H9 (cell line): Measurements from ENCODE around the gene C19orf47. TPM values are rescaled to one million over a fixed set of nuclear protein-coding genes. Genes with fewer than 3 reads are reported as not detected.

Source experiments
- DNase-seq: peaks from one replicate; pipeline ENCODE4 v3.0.0-alpha.2; 2017
- H2AFZ ChIP-seq: one replicate; pipeline ENCODE4 v1.6.1; 2013; ENCODE audit warnings: mild to moderate bottlenecking, low read length, control low read depth, moderate library complexity
- H2AK5ac ChIP-seq: 2 replicates; pipeline ENCODE4 v1.6.1; 2013; ENCODE audit warnings: low read length, control low read depth, mixed read lengths; ENCODE audit not compliant: insufficient read length
- H2BK120ac ChIP-seq: one replicate; pipeline ENCODE4 v1.6.1; 2013; ENCODE audit warnings: low read depth, mild to moderate bottlenecking, low read length, control low read depth, inconsistent platforms; ENCODE audit not compliant: poor library complexity, severe bottlenecking
- H2BK12ac ChIP-seq: 2 replicates; pipeline ENCODE4 v1.6.1; 2013; ENCODE audit warnings: low read length, control low read depth, mixed read lengths, low read depth; ENCODE audit not compliant: insufficient read length
- H2BK15ac ChIP-seq: 2 replicates; pipeline ENCODE4 v1.6.1; 2013; ENCODE audit warnings: low read depth, low read length, control low read depth
- H2BK20ac ChIP-seq: one replicate; pipeline ENCODE4 v1.6.1; 2013; ENCODE audit warnings: low read depth, mild to moderate bottlenecking, low read length, control low read depth, inconsistent platforms; ENCODE audit not compliant: poor library complexity, severe bottlenecking
- H2BK5ac ChIP-seq: 2 replicates; pipeline ENCODE4 v1.6.1; 2013; ENCODE audit warnings: low read length, control low read depth, mixed read lengths; ENCODE audit not compliant: insufficient read length
- H3K14ac ChIP-seq: 2 replicates; pipeline ENCODE4 v1.6.1; 2013; ENCODE audit warnings: low read length, control low read depth; ENCODE audit not compliant: insufficient read depth
- H3K18ac ChIP-seq: 2 replicates; pipeline ENCODE4 v1.6.1; 2013; ENCODE audit warnings: low read depth, mild to moderate bottlenecking, mixed read lengths, low read length, control low read depth; ENCODE audit not compliant: insufficient read length
- H3K23ac ChIP-seq: 2 replicates; pipeline ENCODE4 v1.6.1; 2013; ENCODE audit warnings: low read length, control low read depth, mixed read lengths, low read depth; ENCODE audit not compliant: insufficient read length
- H3K23me2 ChIP-seq: 2 replicates; pipeline ENCODE4 v1.6.1; 2013; ENCODE audit warnings: low read depth, mild to moderate bottlenecking, mixed read lengths, low read length, control low read depth; ENCODE audit not compliant: insufficient read length, poor library complexity, severe bottlenecking
- H3K27ac ChIP-seq: 2 replicates; pipeline ENCODE4 v1.5.1; 2013; ENCODE audit warnings: low read length, control low read depth, mixed read lengths, low read depth; ENCODE audit not compliant: insufficient read length
- H3K27me3 ChIP-seq: 2 replicates; pipeline ENCODE4 v1.6.1; 2013; ENCODE audit warnings: low read length, control low read depth, inconsistent platforms; ENCODE audit not compliant: insufficient read depth
- H3K4ac ChIP-seq: 2 replicates; pipeline ENCODE4 v1.6.1; 2013; ENCODE audit warnings: low read depth, mild to moderate bottlenecking, control low read depth, inconsistent platforms, low read length, moderate library complexity
- H3K4me1 ChIP-seq: 2 replicates; pipeline ENCODE4 v1.6.1; 2013; ENCODE audit warnings: low read length, control low read depth, inconsistent platforms; ENCODE audit not compliant: insufficient read depth
- H3K4me2 ChIP-seq: 2 replicates; pipeline ENCODE4 v1.6.1; 2013; ENCODE audit warnings: low read length, control low read depth, mixed read lengths; ENCODE audit not compliant: insufficient read length, insufficient read depth
- H3K56ac ChIP-seq: 2 replicates; pipeline ENCODE4 v1.6.1; 2013; ENCODE audit warnings: low read depth, mild to moderate bottlenecking, mixed read lengths, low read length, control low read depth; ENCODE audit not compliant: insufficient read length
- H3K79me1 ChIP-seq: 2 replicates; pipeline ENCODE4 v1.6.1; 2013; ENCODE audit warnings: low read depth, mild to moderate bottlenecking, moderate library complexity, low read length, control low read depth, inconsistent platforms; ENCODE audit not compliant: insufficient read depth, poor library complexity, severe bottlenecking
- H3K79me2 ChIP-seq: 2 replicates; pipeline ENCODE4 v1.6.1; 2013; ENCODE audit warnings: low read length, control low read depth, inconsistent platforms; ENCODE audit not compliant: insufficient read depth
- H3K9ac ChIP-seq: 2 replicates; pipeline ENCODE4 v1.6.1; 2013; ENCODE audit warnings: low read length, control low read depth, mixed read lengths; ENCODE audit not compliant: insufficient read length; ENCODE audit errors: extremely low read depth
- H3K9me3 ChIP-seq: one replicate; pipeline ENCODE4 v1.6.1; 2013; ENCODE audit warnings: low read depth, low read length, inconsistent platforms; ENCODE audit not compliant: control insufficient read depth
- H3T11ph ChIP-seq: one replicate; pipeline ENCODE4 v1.6.1; 2013; ENCODE audit warnings: mild to moderate bottlenecking, low read length, control low read depth, inconsistent platforms
- H4K20me1 ChIP-seq: one replicate; pipeline ENCODE4 v1.6.1; 2013; ENCODE audit not compliant: control insufficient read depth, insufficient read length, insufficient read depth
- H4K5ac ChIP-seq: 2 replicates; pipeline ENCODE4 v1.6.1; 2013; ENCODE audit warnings: low read depth, mild to moderate bottlenecking, mixed read lengths, low read length, control low read depth; ENCODE audit not compliant: insufficient read length
- H4K8ac ChIP-seq: replicated peaks from 2 replicates; pipeline ENCODE4 v1.6.1; 2013; ENCODE audit warnings: low read length, control low read depth, mixed read lengths, low read depth; ENCODE audit not compliant: insufficient read length
- H4K91ac ChIP-seq: 2 replicates; pipeline ENCODE4 v1.6.1; 2013; ENCODE audit warnings: low read depth, mild to moderate bottlenecking, moderate library complexity, mixed read lengths, low read length, control low read depth; ENCODE audit not compliant: insufficient read length
- H3K27ac Mint-ChIP-seq, 3 experiments: 2 replicates in 2 of 3; 3 replicates in 1 of 3; pipeline ENCODE4 v1.8.0; 2020 to 2021; ENCODE audit warnings: mixed read lengths in 3 of 3, mild to moderate bottlenecking in 1 of 3, moderate library complexity in 1 of 3
- H3K27me3 Mint-ChIP-seq: 2 replicates; pipeline ENCODE4 v1.8.0; 2021; ENCODE audit warnings: low read depth, mild to moderate bottlenecking, moderate library complexity, mixed read lengths
- H3K36me3 Mint-ChIP-seq, 3 experiments: 2 replicates in 2 of 3; 3 replicates in 1 of 3; pipeline ENCODE4 v1.8.0; 2020 to 2021; ENCODE audit warnings: low read depth in 3 of 3, mixed read lengths in 3 of 3; ENCODE audit not compliant: insufficient read depth in 1 of 3
- H3K4me1 Mint-ChIP-seq, 2 experiments: 2 replicates each; pipeline ENCODE4 v1.8.0; 2020; ENCODE audit warnings: mixed read lengths in 2 of 2
- H3K4me3 Mint-ChIP-seq, 2 experiments: 2 replicates in 1 of 2; 3 replicates in 1 of 2; pipeline ENCODE4 v1.8.0; 2020 to 2021; ENCODE audit warnings: mild to moderate bottlenecking in 2 of 2, mixed read lengths in 2 of 2, moderate library complexity in 1 of 2
- H3K9me3 Mint-ChIP-seq, 2 experiments: 2 replicates in 1 of 2; 3 replicates in 1 of 2; pipeline ENCODE4 v1.8.0; 2020; ENCODE audit warnings: mild to moderate bottlenecking in 2 of 2, mixed read lengths in 2 of 2, moderate library complexity in 1 of 2
- WGBS: extraction: QIAGEN DNeasy Blood & Tissue Kit; methylation state at CpG from one replicate; pipeline ENCODE4 v1.1.7; 2013; ENCODE audit warnings: missing lambda C conversion rate, low lambda C conversion rate, mixed read lengths; ENCODE audit not compliant: insufficient read length; ENCODE audit errors: extremely low coverage; 5-methylcytosine and 5-hydroxymethylcytosine counted together
- total RNA-seq: library from RNA; stranded (reverse); gene quantifications from 2 replicates; pipeline ENCODE4 v1.2.1, GENCODE V29; 2021
- TF ChIP-seq, protein P1 (sequence below): fragments of 200-600 bp; sonication (generic); conservative IDR thresholded peaks from 3 replicates; pipeline ENCODE4 v1.8.0; 2021; ENCODE audit warnings: antibody characterized with exemption, mild to moderate bottlenecking

Gene C19orf47
- total RNA-seq, 1 experiment from 2014 or later = 19.4 TPM

DNA sequence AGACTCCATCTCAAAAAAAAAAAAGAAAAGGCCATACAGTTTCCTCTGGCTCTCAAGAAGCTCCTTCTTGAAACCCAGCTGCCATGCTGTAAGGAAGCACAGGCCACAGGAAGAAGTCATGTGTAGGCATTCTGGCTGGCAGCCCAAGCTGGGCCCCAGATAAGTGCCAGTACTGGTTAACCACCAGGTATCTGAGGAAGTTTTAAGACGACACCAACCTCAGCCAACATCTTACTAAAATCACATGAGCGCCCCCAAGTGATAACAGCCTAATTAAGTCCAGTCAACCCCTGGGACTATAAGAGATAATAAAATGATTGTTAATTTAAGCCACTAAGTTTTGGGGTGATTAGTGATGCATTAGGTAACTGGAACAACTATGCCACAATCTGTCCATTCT, 35.7 kb downstream of the C19orf47 start:
- Histone ChIP-seq H2AFZ (no peak overlapping the region), H3T11ph (no peak overlapping the region), H4K20me1 (no peaks in the 10 kb centered on the region), H2BK20ac (no peak overlapping the region), H2BK5ac (no peak overlapping the region), H4K8ac (no peak overlapping the region), H3K56ac (no peak overlapping the region), H3K18ac (no peak overlapping the region), H2BK12ac (no peak overlapping the region), H3K9ac (no peak overlapping the region), H2BK15ac (no peak overlapping the region), H3K9me3 (no peaks in the 10 kb centered on the region), H3K23ac (no peak overlapping the region), H3K27me3 (no peaks in the 10 kb centered on the region), H4K5ac (no peak overlapping the region), H3K4me2 (no peak overlapping the region), H3K79me2 (no peaks in the 10 kb centered on the region), H4K91ac (no peak overlapping the region), H3K4ac (no peak overlapping the region), H2AK5ac (no peak overlapping the region), H2BK120ac (no peak overlapping the region), H3K14ac (no peak overlapping the region), H3K4me1 (no peaks in the 10 kb centered on the region), H3K23me2 (no peaks in the 10 kb centered on the region), H3K27ac (no peak overlapping the region), H3K79me1 (no peaks in the 10 kb centered on the region)
- H3K27ac Mint-ChIP-seq = no peak overlapping the region
- H3K27me3 Mint-ChIP-seq = no peaks in the 10 kb centered on the region
- no CpG with 5 or more reads among the region's 2 CpGs for WGBS
- DNase-seq = peak; percentile 27
- TF ChIP-seq, protein P1, sequence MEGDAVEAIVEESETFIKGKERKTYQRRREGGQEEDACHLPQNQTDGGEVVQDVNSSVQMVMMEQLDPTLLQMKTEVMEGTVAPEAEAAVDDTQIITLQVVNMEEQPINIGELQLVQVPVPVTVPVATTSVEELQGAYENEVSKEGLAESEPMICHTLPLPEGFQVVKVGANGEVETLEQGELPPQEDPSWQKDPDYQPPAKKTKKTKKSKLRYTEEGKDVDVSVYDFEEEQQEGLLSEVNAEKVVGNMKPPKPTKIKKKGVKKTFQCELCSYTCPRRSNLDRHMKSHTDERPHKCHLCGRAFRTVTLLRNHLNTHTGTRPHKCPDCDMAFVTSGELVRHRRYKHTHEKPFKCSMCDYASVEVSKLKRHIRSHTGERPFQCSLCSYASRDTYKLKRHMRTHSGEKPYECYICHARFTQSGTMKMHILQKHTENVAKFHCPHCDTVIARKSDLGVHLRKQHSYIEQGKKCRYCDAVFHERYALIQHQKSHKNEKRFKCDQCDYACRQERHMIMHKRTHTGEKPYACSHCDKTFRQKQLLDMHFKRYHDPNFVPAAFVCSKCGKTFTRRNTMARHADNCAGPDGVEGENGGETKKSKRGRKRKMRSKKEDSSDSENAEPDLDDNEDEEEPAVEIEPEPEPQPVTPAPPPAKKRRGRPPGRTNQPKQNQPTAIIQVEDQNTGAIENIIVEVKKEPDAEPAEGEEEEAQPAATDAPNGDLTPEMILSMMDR = peak; percentile 43; the same call in 1 of the 3 replicates
- H3K9me3 Mint-ChIP-seq = no peaks in the 10 kb centered on the region
- peaks cover 0 to 3% (median 2%) of the 10 kb centered on the region in 3 experiments; a peak in 3 of 7 replicates for H3K36me3 Mint-ChIP-seq
- H3K4me3 Mint-ChIP-seq = no peak overlapping the region
- no peaks in the 10 kb centered on the region for H3K4me1 Mint-ChIP-seq
